ENCODE data around the gene VPS29. TPM values are rescaled to one million over a fixed set of nuclear protein-coding genes. Genes with fewer than 3 reads are reported as not detected.

Gene VPS29
- total RNA-seq, 1 experiment from 2014 or later, result 95.7 TPM

DNA sequence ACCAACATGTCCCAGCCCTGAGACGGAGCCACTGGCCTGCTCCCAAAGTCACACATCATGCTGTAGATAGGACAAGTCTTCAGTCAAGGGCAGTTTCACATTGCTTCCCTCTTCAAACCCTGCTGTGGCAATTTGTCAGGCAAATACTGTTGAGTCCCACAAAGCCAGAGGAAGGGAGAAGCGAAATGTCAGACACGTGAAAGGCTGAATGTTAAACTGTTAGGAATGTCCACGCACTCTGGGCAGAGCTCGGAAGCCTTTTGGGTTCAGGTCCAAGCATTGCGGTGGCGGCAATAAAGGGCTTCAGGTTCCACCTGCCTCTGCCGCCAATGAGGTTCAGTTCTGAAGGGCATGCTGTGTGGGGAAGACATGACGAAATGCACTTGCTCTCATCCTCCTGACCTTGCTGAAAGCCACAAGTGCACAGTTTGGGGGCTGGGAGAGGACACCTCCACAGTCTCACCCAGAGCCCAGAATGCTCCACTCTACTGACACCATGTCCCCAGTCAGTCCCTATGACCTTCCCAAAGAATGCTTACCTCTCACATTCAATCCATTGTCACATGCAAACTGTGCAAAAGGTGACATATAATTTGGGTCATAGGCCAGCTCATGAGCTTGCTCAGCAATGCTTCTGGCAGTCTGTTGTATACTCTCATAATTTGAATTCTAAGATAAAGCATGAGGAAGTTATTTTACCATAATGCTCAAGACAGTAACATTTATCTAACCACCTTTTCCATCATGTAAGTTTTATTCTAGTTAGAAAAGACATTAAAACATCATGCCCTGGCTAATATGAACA is 35.9 kb upstream of the VPS29 start:
- TF ChIP-seq, protein P1, sequence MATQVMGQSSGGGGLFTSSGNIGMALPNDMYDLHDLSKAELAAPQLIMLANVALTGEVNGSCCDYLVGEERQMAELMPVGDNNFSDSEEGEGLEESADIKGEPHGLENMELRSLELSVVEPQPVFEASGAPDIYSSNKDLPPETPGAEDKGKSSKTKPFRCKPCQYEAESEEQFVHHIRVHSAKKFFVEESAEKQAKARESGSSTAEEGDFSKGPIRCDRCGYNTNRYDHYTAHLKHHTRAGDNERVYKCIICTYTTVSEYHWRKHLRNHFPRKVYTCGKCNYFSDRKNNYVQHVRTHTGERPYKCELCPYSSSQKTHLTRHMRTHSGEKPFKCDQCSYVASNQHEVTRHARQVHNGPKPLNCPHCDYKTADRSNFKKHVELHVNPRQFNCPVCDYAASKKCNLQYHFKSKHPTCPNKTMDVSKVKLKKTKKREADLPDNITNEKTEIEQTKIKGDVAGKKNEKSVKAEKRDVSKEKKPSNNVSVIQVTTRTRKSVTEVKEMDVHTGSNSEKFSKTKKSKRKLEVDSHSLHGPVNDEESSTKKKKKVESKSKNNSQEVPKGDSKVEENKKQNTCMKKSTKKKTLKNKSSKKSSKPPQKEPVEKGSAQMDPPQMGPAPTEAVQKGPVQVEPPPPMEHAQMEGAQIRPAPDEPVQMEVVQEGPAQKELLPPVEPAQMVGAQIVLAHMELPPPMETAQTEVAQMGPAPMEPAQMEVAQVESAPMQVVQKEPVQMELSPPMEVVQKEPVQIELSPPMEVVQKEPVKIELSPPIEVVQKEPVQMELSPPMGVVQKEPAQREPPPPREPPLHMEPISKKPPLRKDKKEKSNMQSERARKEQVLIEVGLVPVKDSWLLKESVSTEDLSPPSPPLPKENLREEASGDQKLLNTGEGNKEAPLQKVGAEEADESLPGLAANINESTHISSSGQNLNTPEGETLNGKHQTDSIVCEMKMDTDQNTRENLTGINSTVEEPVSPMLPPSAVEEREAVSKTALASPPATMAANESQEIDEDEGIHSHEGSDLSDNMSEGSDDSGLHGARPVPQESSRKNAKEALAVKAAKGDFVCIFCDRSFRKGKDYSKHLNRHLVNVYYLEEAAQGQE (IDR thresholded peaks at IDR 0.05; ENCODE audit: low read depth), result no peak
- TF ChIP-seq, protein P2, sequence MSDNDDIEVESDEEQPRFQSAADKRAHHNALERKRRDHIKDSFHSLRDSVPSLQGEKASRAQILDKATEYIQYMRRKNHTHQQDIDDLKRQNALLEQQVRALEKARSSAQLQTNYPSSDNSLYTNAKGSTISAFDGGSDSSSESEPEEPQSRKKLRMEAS (IDR thresholded peaks at IDR 0.05), result no peak
- TF ChIP-seq EZH2phosphoT487 (IDR thresholded peaks at IDR 0.05; ENCODE audit: borderline replicate concordance), result no peak
- TF ChIP-seq, protein P3, sequence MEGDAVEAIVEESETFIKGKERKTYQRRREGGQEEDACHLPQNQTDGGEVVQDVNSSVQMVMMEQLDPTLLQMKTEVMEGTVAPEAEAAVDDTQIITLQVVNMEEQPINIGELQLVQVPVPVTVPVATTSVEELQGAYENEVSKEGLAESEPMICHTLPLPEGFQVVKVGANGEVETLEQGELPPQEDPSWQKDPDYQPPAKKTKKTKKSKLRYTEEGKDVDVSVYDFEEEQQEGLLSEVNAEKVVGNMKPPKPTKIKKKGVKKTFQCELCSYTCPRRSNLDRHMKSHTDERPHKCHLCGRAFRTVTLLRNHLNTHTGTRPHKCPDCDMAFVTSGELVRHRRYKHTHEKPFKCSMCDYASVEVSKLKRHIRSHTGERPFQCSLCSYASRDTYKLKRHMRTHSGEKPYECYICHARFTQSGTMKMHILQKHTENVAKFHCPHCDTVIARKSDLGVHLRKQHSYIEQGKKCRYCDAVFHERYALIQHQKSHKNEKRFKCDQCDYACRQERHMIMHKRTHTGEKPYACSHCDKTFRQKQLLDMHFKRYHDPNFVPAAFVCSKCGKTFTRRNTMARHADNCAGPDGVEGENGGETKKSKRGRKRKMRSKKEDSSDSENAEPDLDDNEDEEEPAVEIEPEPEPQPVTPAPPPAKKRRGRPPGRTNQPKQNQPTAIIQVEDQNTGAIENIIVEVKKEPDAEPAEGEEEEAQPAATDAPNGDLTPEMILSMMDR (IDR thresholded peaks at IDR 0.05 in 2 of 3, conservative IDR thresholded peaks at IDR 0.05 in 1 of 3; ENCODE audit: borderline replicate concordance in 1 of 3, insufficient read depth in 1 of 3, low read depth in 2 of 3, low read length in 2 of 3), result no peak
- Histone ChIP-seq H3K79me2 (ENCODE audit: insufficient read depth, low read length) (peaks cover 31% of the 10 kb centered on the region; the same call in 1 of the 2 replicates), H3K9me2 (ENCODE audit: insufficient read depth) (no peaks in the 10 kb centered on the region), H2AFZ (ENCODE audit: low read depth, low read length, poor library complexity, severe bottlenecking) (no peak overlapping the region), H3K27ac (ENCODE audit: low read depth, low read length) (no peak overlapping the region), H3K4me1 (ENCODE audit: control insufficient read depth in 1 of 2, insufficient read depth in 2 of 2, low read length in 2 of 2) (no peaks in the 10 kb centered on the region), H4K20me1 (ENCODE audit: insufficient read depth) (no peaks in the 10 kb centered on the region), H3K36me3 (ENCODE audit: control insufficient read depth in 1 of 2, insufficient read depth in 2 of 2, low read length in 2 of 2) (peaks cover 12 to 38% of the 10 kb centered on the region in 2 experiments), H3K4me3 (replicated peaks in 1 of 2; ENCODE audit: low read depth in 1 of 2, low read length in 2 of 2) (no peak overlapping the region), H3K9me3 (ENCODE audit: control insufficient read depth in 1 of 2, insufficient read depth in 1 of 2, low read depth in 1 of 2, low read length in 2 of 2) (no peaks in the 10 kb centered on the region), H3K27me3 (ENCODE audit: insufficient read depth, low read length) (no peaks in the 10 kb centered on the region), H3K9ac (ENCODE audit: low read length) (no peak overlapping the region), H3K4me2 (ENCODE audit: low read length) (no peak overlapping the region)
- RAD21 ChIA-PET (ENCODE audit: low non-redundant PET in 1 of 2, low total read pairs in 2 of 2, uncharacterized antibody in 2 of 2, unreplicated experiment in 2 of 2), result no interaction called here
- POLR2A ChIA-PET, result no interaction called here
- ATAC-seq (no peak), DNase-seq (ENCODE audit: low read depth, low spot score) (no peak)
- BruUV-seq (replicated peaks), result no TSS peak
- CTCF ChIA-PET, result no interaction called here
- intact Hi-C loops (cut with micrococcal nuclease), result no loop called here

Data from HCT116 (cell line).